OCI-LY1 (cell line): ENCODE results near the gene FLVCR2.

Experiments used
- CTCF ChIP-seq: fragments of 200-600 bp; sonication (generic), shearing (Covaris generic); IDR thresholded peaks from 2 replicates; pipeline ENCODE4 v1.5.1; 2017; ENCODE audit warnings: mild to moderate bottlenecking, antibody characterized with exemption, low read length, moderate library complexity, mixed read lengths
- EZH2 ChIP-seq: fragments of 200-600 bp; sonication (generic), shearing (Covaris generic); IDR thresholded peaks from 2 replicates; pipeline ENCODE4 v1.8.0; 2017; ENCODE audit warnings: borderline replicate concordance, mixed run types, mild to moderate bottlenecking, antibody characterized with exemption, low read length, moderate library complexity, mixed read lengths

GRCh38 chr14:75568791-75569190 lies 9.6 kb upstream of the FLVCR2 start:
- no peak for TF ChIP-seq CTCF
- no peak for TF ChIP-seq EZH2
